GM12878 (cell line): ENCODE measurements around the gene MKX. TPM values are rescaled to one million over a fixed set of nuclear protein-coding genes. Genes with fewer than 3 reads are reported as not detected.

Experiments used
- ATAC-seq: fragments of 200-7000 bp; cut with Tn5 transposase; 3 replicates; pipeline ENCODE4 v1.9.1; 2020; ENCODE audit warnings: mild to moderate bottlenecking, moderate library complexity
- BruUV-seq: library from RNA; stranded (reverse); fragments of 400-500 nt; replicated peaks from 2 replicates; lab custom pipeline; 2021; lab: Mats Ljungman, UMichigan
- CTCF ChIA-PET: fragments of 300-600 bp; sonication (Branson Sonifier 250); formaldehyde crosslinking; extraction: SDS; loops from one replicate; lab custom pipeline; 2021; ENCODE audit warnings: inconsistent platforms; lab: Yijun Ruan, JAX
- POLR2A ChIA-PET: fragments of 350-600 bp; formaldehyde crosslinking; extraction: SDS; loops from one replicate; lab custom pipeline; 2021; ENCODE audit warnings: inconsistent platforms; lab: Charles Lee
- RAD21 ChIA-PET: fragments of 300-600 bp; sonication (Branson Sonifier 250); formaldehyde crosslinking; loops from one replicate; lab custom pipeline; 2023; ENCODE audit warnings: antibody characterized with exemption; ENCODE audit not compliant: unreplicated experiment; lab: Charles Lee
- SMC1A ChIA-PET: fragments of 300-600 bp; sonication (Branson Sonifier 250); formaldehyde crosslinking; loops from one replicate; lab custom pipeline; 2023; ENCODE audit not compliant: unreplicated experiment, uncharacterized antibody; lab: Charles Lee
- DNase-seq: peaks from one replicate; pipeline ENCODE4 v3.0.0-alpha.2; 2011; ENCODE audit warnings: low read depth, low spot score
- FAIRE-seq: peaks from 3 replicates; lab custom pipeline; 2011; peaks lifted over from hg19 to GRCh38; lab: Jason Lieb, UNC
- H2AFZ ChIP-seq: 2 replicates; pipeline ENCODE4 v1.6.0; 2011; ENCODE audit warnings: low read depth, low read length, control low read depth; ENCODE audit not compliant: control insufficient read depth
- H3K27ac ChIP-seq: 2 replicates; pipeline ENCODE4 v1.5.1; 2011; ENCODE audit warnings: control low read depth; ENCODE audit not compliant: control insufficient read depth, insufficient read depth
- H3K27me3 ChIP-seq, 2 experiments: replicated peaks in 1 of 2; 2 replicates each; pipeline versions ENCODE4 v1.6.0 to v1.6.1; 2011; ENCODE audit warnings: low read length in 1 of 2; ENCODE audit not compliant: control insufficient read depth in 2 of 2, insufficient read depth in 2 of 2
- H3K36me3 ChIP-seq, 2 experiments: 2 replicates each; pipeline ENCODE4 v1.5.1; 2011; ENCODE audit warnings: low read length in 1 of 2; ENCODE audit not compliant: control insufficient read depth in 2 of 2, insufficient read depth in 2 of 2
- H3K4me1 ChIP-seq: 2 replicates; pipeline ENCODE4 v1.6.1; 2011; ENCODE audit warnings: mild to moderate bottlenecking, low read length, moderate library complexity, mixed read lengths; ENCODE audit not compliant: control insufficient read depth, insufficient read depth
- H3K4me2 ChIP-seq: 2 replicates; pipeline ENCODE4 v1.6.0; 2011; ENCODE audit warnings: control low read depth; ENCODE audit not compliant: control insufficient read depth, insufficient read depth
- H3K4me3 ChIP-seq: fragments of 200-600 bp; sonication (generic); 2 replicates; pipeline ENCODE4 v1.5.1; 2016
- H3K79me2 ChIP-seq: 2 replicates; pipeline ENCODE4 v1.6.0; 2011; ENCODE audit warnings: low read length; ENCODE audit not compliant: control insufficient read depth, insufficient read depth
- H3K9ac ChIP-seq: 2 replicates; pipeline ENCODE4 v1.8.0; 2011; ENCODE audit warnings: low read length, control low read depth, mixed read lengths; ENCODE audit not compliant: control insufficient read depth, insufficient read depth
- H3K9me3 ChIP-seq: replicated peaks from 3 replicates; pipeline ENCODE4 v1.5.1; 2011; ENCODE audit warnings: mild to moderate bottlenecking, low read length; ENCODE audit not compliant: control insufficient read depth, insufficient read depth
- H4K20me1 ChIP-seq: 2 replicates; pipeline ENCODE4 v1.6.0; 2011; ENCODE audit not compliant: control insufficient read depth, insufficient read depth
- CBX5 ChIP-seq: sonication (generic); IDR thresholded peaks from 2 replicates; pipeline ENCODE4 v1.6.1; 2016; ENCODE audit warnings: low read depth, moderate library complexity, mild to moderate bottlenecking, inconsistent platforms
- GATAD2B ChIP-seq: fragments of 450-650 bp; conservative IDR thresholded peaks from 2 replicates; pipeline ENCODE4 v1.6.1; 2017; ENCODE audit warnings: low read depth, mild to moderate bottlenecking, moderate library complexity
- HCFC1 ChIP-seq: fragments of 150-350 bp; IDR thresholded peaks from 2 replicates; pipeline ENCODE4 v1.6.1; 2014; ENCODE audit warnings: low read length
- NRF1 ChIP-seq: conservative IDR thresholded peaks from 2 replicates; pipeline ENCODE4 v1.6.1; 2011; ENCODE audit warnings: mild to moderate bottlenecking, low read depth, low read length, improper control_type of control experiment
- PML ChIP-seq: IDR thresholded peaks from 2 replicates; pipeline ENCODE4 v1.6.1; 2012; ENCODE audit warnings: low read length, inconsistent platforms
- SUZ12 ChIP-seq: fragments of 200-600 bp; sonication (generic); IDR thresholded peaks from one replicate; pipeline ENCODE4 v1.6.1; 2018; ENCODE audit warnings: antibody characterized with exemption, mild to moderate bottlenecking; ENCODE audit not compliant: unreplicated experiment
- YY1 ChIP-seq: IDR thresholded peaks from 2 replicates; pipeline ENCODE4 v1.6.1; 2011; ENCODE audit warnings: low read depth, mild to moderate bottlenecking, low read length
- ZBED1 ChIP-seq: IDR thresholded peaks from 2 replicates; pipeline ENCODE4 v1.6.1; 2016; ENCODE audit warnings: borderline replicate concordance
- WGBS: methylation state at CpG from one replicate; pipeline ENCODE4 v1.1.6; 2016; ENCODE audit warnings: low lambda C conversion rate; ENCODE audit not compliant: insufficient replicate concordance, insufficient coverage; ENCODE audit errors: missing lambda C conversion rate; 5-methylcytosine and 5-hydroxymethylcytosine counted together
- in situ Hi-C: fragments of 300-500 bp; cut with MboI; formaldehyde crosslinking; loops from 9 replicates; pipeline ENCODE4 v1.14.3; 2018; ENCODE audit warnings: mixed read lengths
- intact Hi-C: fragments of 100-400 bp; cut with micrococcal nuclease; formaldehyde crosslinking; loops from one replicate; pipeline ENCODE4 v1.14.2; 2022; ENCODE audit not compliant: unreplicated experiment
- polyA plus RNA-seq, 11 experiments: library from polyadenylated mRNA; depleted of rRNA in 4 of 11; unstranded in 6 of 11; stranded (reverse) in 5 of 11; fragments of >200 nt; fragmentation: Nextera tagmentation in 4 of 11; fragmentation: Illumina TruSeq in 1 of 11; extraction: Ambion mirVana in 4 of 11; extraction: Trizol in 1 of 11; gene quantifications; 1 replicate in 1 of 11; 2 replicates in 10 of 11; pipeline versions ENCODE4 v1.2.1 to v1.2.3, GENCODE V29; 2011 to 2016; ENCODE audit warnings: inconsistent platforms in 2 of 11, missing spikeins in 2 of 11, low read depth in 1 of 11
- total RNA-seq, 4 experiments: library from RNA; depleted of rRNA in 3 of 4; stranded (reverse); fragments of >200 nt in 3 of 4; fragmentation: Illumina TruSeq in 1 of 4; extraction: Trizol in 1 of 4; gene quantifications; 2 replicates each; pipeline versions ENCODE4 v1.2.1 to v1.2.3, GENCODE V29; 2013 to 2021

Gene MKX
- total and polyA plus RNA-seq, 10 of the 15 experiments (the other 5 are each of a cell fraction or from before 2014, with no cell fraction given) = not detected

- Histone ChIP-seq H3K9ac (no peak overlapping the region), H3K36me3 (no peaks in the 10 kb centered on the region), H3K9me3 (no peaks in the 10 kb centered on the region), H2AFZ (no peak overlapping the region), H3K27ac (no peak overlapping the region), H3K79me2 (no peaks in the 10 kb centered on the region), H3K4me1 (no peaks in the 10 kb centered on the region), H3K4me2 (no peak overlapping the region), H3K27me3 (no peaks in the 10 kb centered on the region), H3K4me3 (no peak overlapping the region), H4K20me1 (no peaks in the 10 kb centered on the region)
- TF ChIP-seq CBX5 (no peak), NRF1 (no peak), SUZ12 (no peak), HCFC1 (no peak), YY1 (no peak), PML (no peak)
- in situ Hi-C loops (no loop called here), intact Hi-C loops (no loop called here)
- no TSS peak for BruUV-seq
- FAIRE-seq = no peak
- ATAC-seq = no peak
- POLR2A ChIA-PET = no interaction called here
- SMC1A ChIA-PET = no interaction called here
- DNase-seq = no peak
- CTCF ChIA-PET = interaction anchor here (0.5 kb wide), 1 partner anchor 867 kb away, joined by 4 read pairs; no protein-coding TSS in a partner anchor
- RAD21 ChIA-PET = no interaction called here
Observed at GRCh38 chr10:27710014-27710413, 35.6 kb downstream of the MKX start.

DNA sequence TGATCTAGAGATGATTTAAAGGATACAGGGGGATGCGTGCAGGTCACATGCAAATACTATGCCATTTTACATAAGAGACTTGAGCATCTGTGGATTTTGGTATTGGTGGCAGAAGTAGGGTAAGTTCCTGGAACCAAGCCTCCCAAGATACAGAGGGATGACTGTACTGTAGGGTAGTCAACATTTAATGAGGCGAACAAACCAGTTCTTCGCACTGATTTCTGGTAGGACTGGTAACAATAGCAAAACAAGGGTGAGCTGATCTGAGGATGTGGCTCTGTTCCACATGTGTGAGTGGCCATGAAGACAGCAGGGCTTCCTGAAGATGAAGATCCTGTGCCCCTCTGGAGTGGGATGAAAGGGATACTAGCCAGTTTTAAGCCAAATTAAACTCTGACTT is 36.3 kb downstream of the MKX start:
- no peaks in the 10 kb centered on the region for H3K27me3 ChIP-seq
- H3K9me3 ChIP-seq = no peaks in the 10 kb centered on the region
- no peaks in the 10 kb centered on the region for H3K36me3 ChIP-seq
- H3K79me2 ChIP-seq = no peaks in the 10 kb centered on the region
- no peak overlapping the region for H3K27ac ChIP-seq
- ChIA-PET RAD21 (no interaction called here), POLR2A (no interaction called here), SMC1A (no interaction called here), CTCF (no interaction called here)
- DNase-seq (no peak), ATAC-seq (no peak), FAIRE-seq (no peak)
- H2AFZ ChIP-seq = no peak overlapping the region
- TF ChIP-seq GATAD2B (no peak), ZBED1 (no peak)
- H3K4me2 ChIP-seq = no peak overlapping the region
- no peaks in the 10 kb centered on the region for H3K4me1 ChIP-seq
- no peaks in the 10 kb centered on the region for H4K20me1 ChIP-seq
- in situ Hi-C loops (no loop called here), intact Hi-C loops (no loop called here)
- BruUV-seq = no TSS peak
- 62% methylated on average over 3 of the region's 3 CpGs for WGBS
- H3K9ac ChIP-seq = no peak overlapping the region
- no peak overlapping the region for H3K4me3 ChIP-seq
